ENCODE data around the gene G3BP1.

The G3BP1 gene

GRCh38 chr5:151798674-151799073 is 26.9 kb downstream of the G3BP1 start:
- no peak for DNase-seq (ENCODE audit: low read depth)
- H3K4me3 ChIP-seq (ENCODE audit: low read length), result no peak overlapping the region
- TF ChIP-seq CTCF (conservative IDR thresholded peaks at IDR 0.05; ENCODE audit: low read length), result no peak

- no peak for TF ChIP-seq CTCF (conservative IDR thresholded peaks at IDR 0.05; ENCODE audit: low read length)
- no peak overlapping the region for H3K4me3 ChIP-seq (ENCODE audit: low read length)
- DNase-seq (ENCODE audit: low read depth), result peak; percentile 13
Observed at GRCh38 chr5:151799407-151799806, 27.7 kb downstream of the G3BP1 start.

GRCh38 chr5:151800532-151800931 is 28.8 kb downstream of the G3BP1 start:
- DNase-seq (ENCODE audit: low read depth), result no peak
- no peak for TF ChIP-seq CTCF (conservative IDR thresholded peaks at IDR 0.05; ENCODE audit: low read length)
- no peak overlapping the region for H3K4me3 ChIP-seq (ENCODE audit: low read length)

DNA sequence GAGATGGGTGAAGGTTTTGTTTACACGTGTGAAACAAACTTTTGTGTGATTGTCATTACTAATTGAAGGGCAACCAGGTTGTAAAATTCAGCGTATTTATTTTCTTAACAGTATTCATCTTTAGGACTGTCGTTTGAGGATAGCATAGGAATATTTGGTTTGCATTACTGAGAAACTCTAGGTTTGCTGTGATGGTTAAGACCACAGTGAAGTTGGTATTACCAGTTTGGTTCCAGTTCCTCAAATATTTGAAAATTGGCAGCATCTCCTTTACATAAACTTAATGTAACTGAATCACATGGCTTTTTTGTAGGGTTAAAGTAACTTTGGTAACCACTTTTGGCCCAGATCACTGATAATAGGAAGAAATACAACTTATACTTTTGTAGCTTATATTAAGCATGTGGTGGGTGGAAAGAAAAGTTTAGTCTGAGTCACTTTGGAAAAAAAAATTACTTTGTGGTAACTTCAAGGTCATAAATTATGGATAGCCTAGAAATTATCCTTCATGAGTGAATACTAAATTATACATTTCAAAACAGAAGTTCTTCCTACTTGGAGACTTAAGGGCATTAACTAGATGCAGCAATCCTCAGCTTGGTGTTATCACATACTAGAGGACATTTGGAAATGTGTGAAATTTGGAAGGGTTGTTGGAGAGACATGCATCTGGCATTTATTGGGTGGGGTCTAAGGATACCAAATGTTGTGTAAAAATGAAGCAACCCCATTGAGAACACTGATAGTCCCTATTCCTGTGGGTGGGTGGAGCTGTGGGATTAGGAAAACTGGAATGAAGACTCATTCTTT is 33.9 kb downstream of the G3BP1 start:
- TF ChIP-seq CTCF (conservative IDR thresholded peaks at IDR 0.05; ENCODE audit: low read length), result 0 out of 2 replicates have a peak, but pooled peaks have one; percentile 5
- H3K4me3 ChIP-seq (ENCODE audit: low read length), result no peak overlapping the region
- peak; percentile 96 for DNase-seq (ENCODE audit: low read depth)

DNA sequence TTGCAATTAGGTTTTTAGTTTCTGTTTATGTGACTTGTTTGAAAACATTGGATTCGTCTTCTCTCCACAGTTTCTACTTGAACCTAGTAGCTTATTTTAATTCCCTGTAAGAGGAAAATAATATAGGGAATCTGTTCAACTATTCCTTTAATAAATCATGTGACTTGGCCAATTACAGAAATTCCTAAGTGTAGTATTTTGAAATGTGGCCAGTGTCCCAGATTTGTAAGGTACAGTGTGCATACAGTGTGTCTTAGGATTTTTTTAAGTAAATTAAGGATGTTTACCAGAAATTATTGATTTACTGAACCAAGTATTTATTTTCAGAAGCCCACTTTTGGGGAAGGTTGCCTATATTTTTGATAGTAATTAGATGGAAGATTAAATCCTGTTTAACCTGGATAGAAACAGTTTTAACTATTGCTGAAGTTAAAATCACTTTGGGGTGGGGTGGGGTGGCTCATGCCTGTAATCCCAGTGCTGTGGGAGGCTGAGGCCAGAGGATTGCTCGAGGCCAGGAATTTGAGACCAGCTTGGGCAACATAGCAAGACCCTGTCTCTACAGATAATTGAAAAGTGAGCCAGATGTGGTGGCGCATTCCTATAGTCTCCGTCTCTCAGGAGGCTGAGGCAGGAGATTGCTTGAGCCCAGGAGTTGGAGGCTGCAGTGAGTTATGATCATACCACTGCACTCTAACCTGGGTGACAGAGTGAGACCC is 36.9 kb downstream of the G3BP1 start:
- H3K4me3 ChIP-seq (ENCODE audit: low read length), result no peak overlapping the region
- no peak for TF ChIP-seq CTCF (conservative IDR thresholded peaks at IDR 0.05; ENCODE audit: low read length)
- peak; percentile 55 for DNase-seq (ENCODE audit: low read depth)

DNA sequence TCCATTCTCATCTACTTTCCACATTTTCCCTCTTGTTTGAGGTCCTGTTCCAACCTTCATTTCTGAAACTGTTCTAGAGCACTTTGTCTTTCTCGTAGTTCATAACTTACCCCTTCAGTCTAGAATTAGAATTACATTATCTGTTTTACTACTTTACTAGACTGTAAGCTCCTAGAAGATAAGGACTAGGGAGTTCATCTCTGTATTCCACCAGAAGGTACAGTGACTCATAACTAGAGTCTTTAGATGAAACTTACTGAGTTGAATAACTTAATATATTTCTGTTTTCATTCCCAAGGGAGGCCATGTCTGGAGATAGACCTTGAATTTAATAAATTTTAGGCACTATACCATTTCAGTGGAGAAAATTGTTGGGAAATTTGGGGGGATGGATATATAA is 38.7 kb downstream of the G3BP1 start:
- H3K4me3 ChIP-seq (ENCODE audit: low read length), result no peak overlapping the region
- no peak for DNase-seq (ENCODE audit: low read depth)
- TF ChIP-seq CTCF (conservative IDR thresholded peaks at IDR 0.05; ENCODE audit: low read length), result no peak

GRCh38 chr5:151810897-151811296 is 39.1 kb downstream of the G3BP1 start:
- TF ChIP-seq CTCF (conservative IDR thresholded peaks at IDR 0.05; ENCODE audit: low read length), result no peak
- H3K4me3 ChIP-seq (ENCODE audit: low read length), result no peak overlapping the region
- no peak for DNase-seq (ENCODE audit: low read depth)
